Globus pallidus (tissue), 1 donor: ENCODE results near the gene SERPINE1.
"Not testable (repeated sequence)": the region's sequence is repeated elsewhere in the genome, so short reads cannot be mapped to it uniquely, and the experiment has no call there.

Experiments
- DNase-seq: peaks from one replicate; pipeline ENCODE4 v3.0.0-alpha.2; 2015; ENCODE audit warnings: low spot score

Gene SERPINE1

DNA sequence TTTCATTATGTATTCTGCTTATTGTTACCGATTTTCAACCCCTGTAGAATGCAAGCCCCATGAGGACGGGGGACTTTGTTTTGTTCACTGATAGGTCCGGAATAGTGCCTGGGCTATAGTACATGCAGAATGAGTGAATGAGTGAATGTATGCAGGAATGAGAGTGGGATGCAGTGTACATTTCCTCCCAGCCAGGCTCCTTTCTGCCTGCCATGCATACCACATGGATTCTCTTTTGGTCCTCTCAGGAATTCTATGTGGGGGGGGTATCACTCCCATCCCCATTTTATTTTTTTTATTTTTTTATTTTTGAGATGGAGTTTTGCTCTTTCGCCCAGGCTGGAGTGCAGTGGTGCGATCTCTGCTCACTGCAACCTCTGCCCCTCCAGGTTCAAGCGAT lies 24.9 kb upstream of the SERPINE1 start:
- DNase-seq = no peak

DNA sequence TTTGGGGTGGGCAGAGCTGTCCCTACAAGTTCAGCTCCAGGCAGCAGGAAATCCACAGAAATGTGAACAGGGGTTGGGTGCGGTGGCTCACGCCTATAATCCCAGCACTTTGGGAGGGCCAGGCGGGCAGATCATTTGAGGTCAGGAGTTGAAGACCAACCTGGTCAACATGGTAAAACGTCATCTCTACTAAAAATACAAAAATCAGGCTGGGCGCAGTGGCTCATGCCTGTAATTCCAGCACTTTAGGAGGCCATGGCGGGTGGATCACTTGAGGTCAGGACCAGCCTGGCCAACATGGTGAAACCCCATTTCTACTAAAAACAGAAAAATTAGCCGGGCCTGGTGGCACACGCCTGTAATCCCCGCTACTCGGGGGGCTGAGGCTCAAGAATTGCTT lies 23.2 kb upstream of the SERPINE1 start:
- not testable (repeated sequence) for DNase-seq

GRCh38 chr7:101104193-101104713 lies 22.7 kb upstream of the SERPINE1 start:
- DNase-seq = no peak

- no peak for DNase-seq
These were observed 22.1 kb upstream of the SERPINE1 start for GRCh38 chr7:101104799-101105198.

DNA sequence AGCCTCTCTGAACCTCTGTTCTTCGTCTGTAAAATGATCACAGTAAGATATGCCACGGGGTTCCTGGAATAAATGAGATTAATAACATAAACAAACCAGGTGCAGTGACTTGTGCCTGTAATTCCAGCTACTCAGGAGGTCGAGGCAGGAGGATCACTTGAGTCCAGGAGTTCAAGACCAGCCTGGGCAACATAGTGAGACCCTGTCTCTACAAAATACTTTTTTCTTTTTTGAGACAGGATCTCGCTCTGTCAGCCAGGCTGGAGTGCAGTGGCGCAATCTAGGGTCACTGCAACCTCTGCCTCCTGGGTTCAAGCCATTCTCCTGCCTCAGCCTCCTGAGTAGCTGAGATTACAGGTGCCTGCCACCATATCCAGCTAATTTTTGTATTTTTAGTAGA lies 21.7 kb upstream of the SERPINE1 start:
- not testable (repeated sequence) for DNase-seq

DNA sequence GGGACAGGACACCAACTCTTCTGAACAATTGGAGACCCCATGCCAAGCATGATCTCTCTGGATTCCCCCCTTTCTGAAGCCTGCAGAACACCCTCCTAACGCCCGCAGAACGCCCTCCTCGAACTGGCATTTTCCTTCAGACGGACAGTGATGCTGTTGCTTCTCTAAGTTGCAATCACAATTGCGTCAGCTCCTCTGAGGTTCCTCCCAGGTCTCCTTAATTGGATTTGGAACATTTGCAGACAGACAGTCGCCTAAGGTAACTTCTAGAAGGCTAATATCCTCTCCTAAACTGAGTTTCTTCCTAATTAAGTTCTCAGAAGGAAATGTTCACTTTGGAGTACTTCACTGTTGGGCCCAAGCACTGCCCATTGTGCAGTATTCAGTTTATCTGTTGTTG lies 20.5 kb upstream of the SERPINE1 start:
- no peak for DNase-seq

DNA sequence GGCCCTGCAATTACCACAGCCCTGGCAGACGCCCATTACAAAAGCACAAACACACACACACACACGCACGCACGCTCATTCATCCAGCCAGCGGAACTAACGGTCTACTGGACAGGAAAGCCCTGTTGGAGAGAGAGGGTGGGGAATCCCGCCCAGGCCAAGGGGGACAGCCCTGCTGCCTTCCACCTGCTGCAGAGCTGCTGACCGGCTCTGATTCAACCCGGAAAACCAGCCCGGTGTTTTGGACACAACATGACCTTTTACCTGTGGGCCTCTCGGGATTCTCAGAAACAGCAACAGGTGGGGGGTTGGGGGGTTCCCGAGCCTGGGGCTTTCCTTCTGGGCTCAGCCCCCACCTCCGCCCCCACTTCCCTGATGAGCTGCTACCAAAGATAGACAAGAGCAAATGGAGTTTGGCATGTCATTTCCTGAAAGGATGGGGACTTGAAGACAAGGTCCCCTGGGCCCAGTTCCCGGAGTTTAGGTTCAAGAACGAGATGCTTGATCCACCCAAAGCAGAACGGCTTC lies 18.5 kb upstream of the SERPINE1 start:
- no peak for DNase-seq

- no peak for DNase-seq
These were observed 17.9 kb upstream of the SERPINE1 start for GRCh38 chr7:101108961-101109360.

DNA sequence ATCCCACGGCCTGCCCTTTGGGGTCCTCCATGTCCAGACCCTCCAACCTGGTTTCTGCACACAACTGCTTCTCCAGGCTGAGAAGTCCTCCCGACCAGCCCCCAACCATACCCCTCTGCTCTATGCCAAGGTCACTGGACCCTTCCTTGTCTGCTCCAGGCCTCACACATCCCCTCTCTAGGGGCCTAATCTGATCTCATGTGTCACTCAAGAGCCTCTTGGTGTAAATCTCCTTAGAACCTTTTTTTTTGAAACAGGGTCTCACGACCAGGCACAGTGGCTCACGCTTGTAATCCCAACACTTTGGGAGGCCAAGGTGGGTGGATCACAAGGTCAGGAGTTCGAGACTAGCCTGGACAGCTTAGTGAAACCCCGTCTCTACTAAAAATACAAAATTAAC lies 17.5 kb upstream of the SERPINE1 start:
- no peak for DNase-seq

- no peak for DNase-seq
These were observed 15.6 kb upstream of the SERPINE1 start for GRCh38 chr7:101111261-101111660.

- DNase-seq = no peak
These were observed 14.7 kb upstream of the SERPINE1 start for GRCh38 chr7:101112233-101112632.

GRCh38 chr7:101113140-101113539 lies 13.8 kb upstream of the SERPINE1 start:
- not testable (repeated sequence) for DNase-seq

DNA sequence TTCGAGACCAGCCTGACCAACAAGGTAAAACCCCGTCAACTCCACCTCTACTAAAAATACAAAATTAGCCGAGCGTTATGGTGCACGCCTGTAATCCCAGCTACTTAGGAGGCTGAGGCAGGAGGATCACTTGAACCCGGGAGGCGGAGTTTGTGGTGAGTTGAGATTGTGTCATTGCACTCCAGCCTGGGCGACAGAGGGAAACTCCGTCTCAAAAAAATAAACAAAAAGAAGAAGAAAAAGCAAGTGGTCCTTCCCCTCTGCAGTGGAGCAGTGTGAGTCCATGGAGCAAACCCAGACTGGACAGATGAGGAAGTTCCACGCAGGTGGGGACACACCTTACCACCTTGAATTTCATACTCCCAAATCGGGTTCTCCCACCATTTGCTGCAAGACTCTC lies 13.1 kb upstream of the SERPINE1 start:
- DNase-seq = no peak

DNA sequence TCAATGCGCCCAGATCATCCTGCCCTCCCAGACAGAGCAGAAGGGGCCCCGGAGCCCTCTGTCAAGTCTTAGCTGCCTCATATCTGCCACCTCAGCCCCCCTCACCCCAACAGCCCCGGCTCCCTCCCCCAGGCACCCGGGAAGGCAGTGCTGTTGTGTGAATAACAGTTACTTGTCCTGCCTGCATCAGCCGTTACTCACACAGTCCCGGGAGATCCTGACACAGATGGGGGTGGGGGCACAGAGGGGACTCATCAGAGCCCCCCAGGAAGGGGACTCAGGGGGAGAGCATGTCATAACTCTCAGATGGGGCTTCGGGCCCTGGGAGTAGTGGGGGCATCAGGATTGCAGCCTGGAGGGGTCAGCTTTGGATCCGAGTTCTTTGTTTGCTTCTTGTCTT lies 12.4 kb upstream of the SERPINE1 start:
- no peak for DNase-seq

- DNase-seq = no peak
These were observed 11.7 kb upstream of the SERPINE1 start for GRCh38 chr7:101115215-101115614.

DNA sequence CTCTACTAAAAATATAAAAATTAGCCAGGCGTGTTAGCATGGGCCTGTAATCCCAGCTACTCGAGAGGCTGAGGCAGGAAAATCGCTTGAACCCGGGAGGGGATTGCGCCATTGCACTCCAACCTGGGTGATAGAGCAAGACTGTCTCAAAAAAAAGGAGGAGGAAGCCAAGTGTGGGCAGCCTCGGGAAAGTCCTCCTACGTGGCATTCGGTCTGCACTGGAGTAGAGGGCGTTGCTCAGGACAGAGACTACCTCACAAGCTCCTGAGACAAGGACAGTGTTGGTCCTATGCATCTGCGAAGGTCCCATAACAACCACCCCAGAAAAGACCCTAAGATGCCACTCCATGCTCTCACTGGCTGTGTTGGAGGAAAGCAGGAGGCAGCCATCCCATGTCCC lies 10.0 kb upstream of the SERPINE1 start:
- no peak for DNase-seq

DNA sequence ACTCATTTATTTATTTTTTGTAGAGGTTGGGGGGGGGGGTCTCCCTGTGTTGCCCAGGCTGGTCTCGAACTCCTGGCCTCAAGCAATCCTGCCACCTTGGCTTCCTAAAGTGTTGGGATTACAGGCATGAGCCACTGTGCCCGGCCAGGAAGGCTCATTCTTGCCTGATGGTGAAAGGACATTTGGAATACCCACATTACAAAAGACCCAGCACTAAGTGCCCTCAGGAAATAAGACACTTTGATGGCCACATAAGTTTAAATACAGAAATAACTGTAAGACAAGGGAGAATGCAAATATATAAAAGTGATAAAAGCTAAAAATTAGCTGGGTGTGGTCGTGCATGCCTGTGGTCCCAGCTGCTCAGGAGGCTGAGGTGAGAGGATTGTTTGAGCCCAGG lies 8.0 kb upstream of the SERPINE1 start:
- no peak for DNase-seq

GRCh38 chr7:101119876-101120275 lies 7.0 kb upstream of the SERPINE1 start:
- DNase-seq = no peak

DNA sequence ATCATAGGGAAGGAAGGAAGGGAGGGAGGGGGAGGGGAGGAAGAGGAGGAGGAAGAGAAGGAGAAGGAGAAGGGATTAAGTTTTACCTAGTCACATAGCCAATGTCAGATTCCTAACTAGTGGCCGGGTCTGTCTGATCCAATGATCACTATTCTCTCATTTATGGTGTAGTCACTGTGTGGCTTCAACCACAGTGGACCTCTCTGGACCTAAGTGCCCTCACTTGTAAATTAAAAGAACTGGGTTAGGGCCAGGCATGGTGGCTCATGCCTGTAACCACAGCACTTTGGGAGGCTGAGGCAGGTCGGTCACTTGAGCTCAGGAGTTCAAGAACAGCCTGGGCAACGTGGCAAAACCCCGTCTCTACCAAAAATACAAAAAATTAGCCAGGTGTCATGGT lies 6.6 kb upstream of the SERPINE1 start:
- no peak for DNase-seq

DNA sequence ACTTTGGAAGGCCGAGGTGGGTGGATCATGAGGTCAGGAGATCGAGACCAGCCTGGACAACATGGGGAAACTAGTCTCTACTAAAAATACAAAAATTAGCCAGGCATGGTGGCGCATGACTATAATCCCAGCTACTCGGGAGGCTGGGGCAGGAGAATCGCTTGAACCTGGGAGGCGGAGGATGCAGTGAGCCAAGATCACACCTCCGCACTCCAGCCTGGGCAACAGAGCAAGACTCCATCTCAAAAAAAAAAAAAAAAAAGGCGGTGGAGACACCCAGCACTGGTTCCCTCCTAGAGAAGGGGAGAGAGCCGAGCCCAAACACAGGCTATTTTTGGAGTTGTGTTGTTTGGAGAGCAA lies 5.3 kb upstream of the SERPINE1 start:
- not testable (repeated sequence) for DNase-seq

GRCh38 chr7:101121991-101122932 lies 4.6 kb upstream of the SERPINE1 start:
- no peak for DNase-seq

- DNase-seq = no peak
These were observed 3.8 kb upstream of the SERPINE1 start for GRCh38 chr7:101122933-101123702.

DNA sequence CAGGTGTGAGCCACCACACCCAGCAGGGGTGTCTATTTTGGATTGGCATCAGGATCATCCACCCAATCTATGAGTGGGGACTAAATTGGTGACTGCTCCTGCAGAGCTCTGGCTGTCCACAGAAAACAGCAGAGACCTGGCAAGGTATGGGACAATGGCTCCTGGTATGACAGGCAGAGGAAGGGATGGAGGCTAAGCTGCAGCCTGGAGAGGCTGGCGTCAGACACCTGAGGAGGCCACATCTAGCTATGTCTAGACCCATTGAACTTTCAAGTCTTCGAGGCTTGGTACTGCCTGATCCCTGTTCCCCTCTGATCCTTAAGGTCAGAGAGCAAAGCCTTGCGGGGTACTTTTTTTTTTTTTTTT lies 3.2 kb upstream of the SERPINE1 start:
- no peak for DNase-seq
